CD1c-positive myeloid dendritic cell (primary cell): ENCODE data around the gene CRB2.
A peak's percentile ranks its signal among the peaks of the same experiment; 100 is the strongest.
"Not testable (repeated sequence)": the region's sequence is repeated elsewhere in the genome, so short reads cannot be mapped to it uniquely, and the experiment has no call there.

ENCODE experiments used
- DNase-seq: peaks from one replicate; pipeline ENCODE4 v3.0.0-alpha.2; 2016; ENCODE audit errors: extremely low spot score

Gene CRB2

GRCh38 chr9:123380852-123381705, 25.1 kb downstream of the CRB2 start:
- no peak for DNase-seq

GRCh38 chr9:123382653-123383511, 26.9 kb downstream of the CRB2 start:
- DNase-seq, result no peak

DNA sequence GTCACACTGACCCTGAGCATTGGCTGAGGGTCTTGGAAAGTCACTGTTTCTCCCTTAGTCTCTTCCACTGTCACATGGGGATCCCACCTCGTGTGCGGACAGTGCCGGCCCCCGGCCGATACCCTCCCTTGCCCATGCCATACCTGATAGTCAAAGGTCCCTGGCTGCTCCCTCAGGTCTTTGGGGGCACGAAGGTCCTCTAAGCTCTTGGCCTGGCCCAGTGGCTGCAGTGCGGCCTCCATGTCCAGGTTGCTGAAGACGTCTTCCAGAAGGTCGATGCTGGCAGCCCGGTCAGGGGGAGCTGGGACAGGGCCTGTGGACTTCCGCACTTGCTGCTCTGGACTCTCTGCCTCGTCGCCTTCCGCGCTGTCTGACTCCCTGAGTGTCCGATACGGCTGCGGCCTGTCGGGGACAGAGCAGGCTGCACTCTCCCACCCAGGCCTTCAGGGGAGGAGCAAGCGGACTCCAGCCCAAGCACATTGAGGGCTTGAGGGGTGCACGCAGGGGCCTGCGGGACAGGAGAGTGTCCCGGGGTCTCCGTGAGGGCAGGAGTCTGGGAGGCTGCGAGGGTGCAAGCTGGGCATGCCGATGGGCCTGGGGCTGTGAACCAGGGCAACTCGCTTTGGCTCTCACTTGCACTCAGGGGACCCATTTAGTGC, 27.6 kb downstream of the CRB2 start:
- no peak for DNase-seq

- DNase-seq, result no peak
Observed at GRCh38 chr9:123387686-123388085, 31.7 kb downstream of the CRB2 start.

- peak; percentile 26 for DNase-seq
Observed at GRCh38 chr9:123389070-123389469, 33.1 kb downstream of the CRB2 start.

DNA sequence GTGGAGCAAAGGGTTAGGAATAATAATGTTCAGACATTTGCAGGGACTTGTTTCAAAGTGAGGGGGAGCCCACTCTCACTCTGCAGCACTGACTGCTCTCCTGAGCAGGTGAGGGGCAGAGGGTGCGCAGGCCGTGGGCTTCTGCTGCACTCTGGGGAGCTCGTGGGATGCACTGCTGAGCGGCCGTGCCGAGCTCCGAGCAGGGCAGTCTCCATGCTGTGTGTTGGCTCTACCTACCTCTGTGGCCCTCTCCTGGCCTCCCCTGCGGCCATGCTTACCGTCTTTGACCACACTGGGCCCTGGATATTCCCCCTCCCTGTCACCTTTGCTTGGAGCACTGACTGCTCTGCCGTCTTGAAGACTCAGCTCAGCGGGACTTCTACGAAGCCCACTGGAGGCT, 33.7 kb downstream of the CRB2 start:
- no peak for DNase-seq

DNA sequence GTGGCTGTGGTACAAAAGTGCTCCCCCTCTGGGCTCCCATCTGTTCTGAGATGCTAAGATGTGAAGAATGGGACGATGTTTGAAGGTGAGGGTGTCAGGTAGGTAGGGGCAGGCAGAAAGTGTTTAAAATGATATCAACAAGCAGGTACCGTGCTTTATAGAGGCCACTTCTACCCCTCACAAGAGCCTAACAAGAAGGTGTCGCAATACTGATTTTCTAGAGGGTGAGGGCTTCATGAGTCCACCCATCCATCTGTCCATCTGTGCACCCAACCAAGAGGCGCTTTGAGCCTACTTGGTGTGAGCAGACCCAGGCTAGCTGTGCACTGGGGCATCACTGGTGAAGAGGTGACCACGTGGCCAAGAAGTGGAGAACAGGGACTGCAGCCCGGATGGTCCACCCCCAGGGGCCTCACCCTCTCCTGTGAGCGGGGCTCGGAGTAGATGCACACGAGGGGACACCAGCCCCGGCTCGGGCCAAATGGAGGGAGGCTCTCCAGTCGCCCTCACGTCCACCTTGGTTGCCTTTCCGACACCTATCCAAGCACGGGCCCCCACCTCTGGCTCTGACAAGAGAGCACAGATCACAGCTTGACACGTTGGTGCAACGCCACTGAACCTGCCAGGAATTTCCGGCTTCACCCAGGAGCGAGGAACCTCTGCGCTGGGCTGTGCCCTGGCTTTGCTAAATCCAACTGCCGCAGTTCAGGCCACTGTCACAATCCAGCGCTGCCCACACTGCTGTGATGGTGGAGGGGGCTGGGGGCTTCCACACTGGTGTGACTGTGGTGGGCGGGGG, 34.5 kb downstream of the CRB2 start:
- no peak for DNase-seq

- no peak for DNase-seq
Observed at GRCh38 chr9:123391233-123391632, 35.2 kb downstream of the CRB2 start.

GRCh38 chr9:123391946-123392345, 35.9 kb downstream of the CRB2 start:
- DNase-seq, result no peak

DNA sequence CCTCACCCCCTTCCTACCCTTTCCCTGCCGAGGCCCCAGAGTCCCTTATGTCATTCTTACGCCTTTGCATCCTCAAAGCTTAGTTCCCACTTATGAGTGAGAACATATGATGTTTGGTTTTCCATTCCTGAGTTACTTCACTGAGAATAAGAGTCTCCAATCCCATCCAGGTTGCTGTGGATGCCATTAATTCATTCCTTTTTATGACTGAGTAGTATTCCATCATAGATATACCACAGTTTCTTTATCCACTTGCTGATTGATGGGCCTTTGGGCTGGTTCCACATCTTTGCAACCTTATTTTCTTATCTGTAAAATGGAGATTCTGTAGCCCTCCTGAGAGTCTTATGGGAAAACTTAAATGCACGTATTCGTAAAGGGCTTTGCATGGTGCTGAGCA, 36.8 kb downstream of the CRB2 start:
- no peak for DNase-seq

GRCh38 chr9:123394291-123395235, 38.6 kb downstream of the CRB2 start:
- DNase-seq, result no peak

DNA sequence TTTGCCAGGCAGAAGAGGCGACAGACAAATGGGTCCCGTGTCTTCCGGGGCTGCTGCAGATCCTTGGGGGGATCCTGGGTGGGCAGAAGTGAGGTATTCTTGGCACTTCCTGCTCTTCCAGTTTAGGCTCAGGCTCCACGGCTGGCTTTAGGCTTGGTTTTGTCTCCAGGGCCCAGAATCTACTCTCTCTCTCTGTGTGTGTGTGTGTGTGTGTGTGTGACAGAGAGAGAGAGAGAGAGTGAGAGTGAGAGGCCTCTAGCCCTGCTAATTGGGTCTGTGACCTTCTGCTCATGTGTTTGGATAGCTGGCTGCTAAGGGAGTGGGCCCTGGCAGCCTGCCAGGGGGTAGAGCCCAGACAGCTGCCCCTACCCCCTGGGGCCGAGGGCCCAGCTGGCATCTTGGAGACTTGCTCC, 39.3 kb downstream of the CRB2 start:
- DNase-seq, result no peak

DNA sequence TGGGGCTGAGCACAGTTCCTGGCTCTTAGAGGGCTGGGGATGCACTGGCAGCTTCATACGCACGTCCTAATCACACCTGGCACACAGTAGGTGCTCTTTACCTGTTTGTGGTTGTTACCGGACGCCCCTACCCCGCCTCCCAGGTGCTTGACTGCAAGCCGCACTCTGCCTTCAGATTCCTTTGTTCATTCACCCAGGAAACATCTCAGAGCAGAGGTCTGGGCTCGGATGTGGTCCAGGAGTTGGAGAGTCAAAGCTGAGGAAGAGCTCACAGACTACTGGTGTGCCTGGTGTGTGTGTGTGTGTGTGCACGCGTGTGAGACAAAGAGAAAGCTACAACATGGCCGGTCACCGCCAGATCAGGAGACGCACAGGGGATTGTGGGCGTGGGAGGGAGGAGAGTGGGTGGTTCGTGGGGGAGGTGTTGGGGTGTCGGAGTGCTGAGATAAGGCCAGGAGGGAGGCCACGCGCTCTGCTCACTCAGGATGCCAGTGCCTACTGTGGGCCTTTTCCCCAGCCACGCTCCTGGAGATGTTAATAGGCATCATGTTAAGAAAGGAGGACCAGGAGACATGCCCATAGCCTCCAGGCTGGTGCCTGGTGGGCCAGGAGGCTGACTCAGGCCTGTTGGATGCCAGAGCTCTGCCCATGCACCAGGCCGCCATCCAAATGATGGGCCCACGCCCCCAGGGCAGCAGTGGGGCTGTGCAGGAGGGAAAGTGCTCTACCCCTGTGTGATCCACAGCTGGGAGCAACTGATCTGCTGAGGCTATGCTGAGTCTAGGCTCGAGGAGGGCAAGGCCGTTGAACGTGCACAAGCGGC, 39.9 kb downstream of the CRB2 start:
- no peak for DNase-seq

GRCh38 chr9:123397975-123398374, 42.0 kb downstream of the CRB2 start:
- DNase-seq, result no peak

- DNase-seq, result not testable (repeated sequence)
Observed at GRCh38 chr9:123398938-123399337, 42.9 kb downstream of the CRB2 start.

DNA sequence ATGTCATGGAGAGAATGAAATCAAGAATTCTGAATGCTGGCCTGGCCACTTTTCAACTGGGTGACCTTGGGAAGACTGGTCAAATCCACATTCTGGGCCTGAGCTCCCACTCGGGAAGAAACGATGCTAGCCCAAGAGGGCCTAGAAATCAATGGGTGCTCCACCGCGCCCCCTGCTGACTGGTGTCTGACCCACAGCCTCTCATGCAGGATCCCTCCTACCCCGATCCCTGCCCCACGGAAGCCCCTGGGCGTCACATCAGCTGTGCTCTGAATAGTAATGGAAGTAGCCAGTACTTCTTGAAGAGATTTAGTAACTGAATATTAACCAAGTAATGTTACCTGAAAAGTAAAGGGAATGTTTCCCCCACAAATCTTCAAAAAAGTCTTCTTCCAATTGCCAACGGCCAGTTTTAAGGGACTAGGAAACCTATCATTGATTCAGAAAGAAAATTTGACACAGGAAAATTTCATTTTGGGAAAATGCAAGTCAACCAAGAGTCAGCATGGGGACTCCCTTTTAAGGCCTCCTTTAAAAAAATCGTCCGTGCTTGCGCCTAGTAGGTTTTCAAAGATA, 43.9 kb downstream of the CRB2 start:
- no peak for DNase-seq

- DNase-seq, result no peak
Observed at GRCh38 chr9:123400926-123401503, 45.0 kb downstream of the CRB2 start.

DNA sequence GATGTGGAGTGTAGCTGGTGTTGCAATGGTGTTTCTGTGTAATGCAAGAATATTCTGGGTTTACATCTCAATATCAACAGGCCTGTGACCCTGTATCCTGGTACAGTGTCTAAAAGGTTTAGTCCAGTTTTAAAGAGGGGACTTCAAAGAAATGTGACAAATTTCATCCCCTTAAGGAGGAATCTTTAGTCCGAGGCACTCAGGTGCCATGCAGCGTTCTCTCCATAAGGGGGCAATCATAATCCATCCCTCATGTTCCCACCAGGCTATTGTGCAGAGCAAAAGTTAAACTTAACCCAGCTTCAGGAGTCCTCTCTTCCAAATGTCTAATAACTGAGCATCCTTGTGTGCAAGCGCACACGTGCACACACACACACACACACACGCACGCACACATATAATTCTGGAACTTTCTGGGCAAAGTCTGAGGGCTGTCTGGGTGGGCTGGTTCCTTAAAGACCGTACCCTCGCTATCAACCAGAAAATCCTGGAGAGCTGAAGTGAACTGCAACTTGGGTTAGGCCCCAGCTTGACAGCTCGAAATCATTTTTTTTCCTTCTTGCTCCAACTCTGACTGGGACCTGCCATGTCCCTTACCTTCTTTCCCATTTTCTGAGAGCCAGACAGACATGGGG, 46.0 kb downstream of the CRB2 start:
- DNase-seq, result peak; percentile 6
